Endothelial cell (in vitro differentiated cells): ENCODE measurements around the gene CADM1. TPM values are rescaled to one million over a fixed set of nuclear protein-coding genes. Genes with fewer than 3 reads are reported as not detected.

Source experiments
- DNase-seq: peaks from one replicate; pipeline ENCODE4 v3.0.0; 2021; ENCODE audit warnings: low spot score
- H3K27ac Mint-ChIP-seq: one replicate; pipeline ENCODE4 v1.8.0; 2021; ENCODE audit warnings: mixed read lengths, inconsistent platforms; ENCODE audit not compliant: unreplicated experiment
- H3K27me3 Mint-ChIP-seq: one replicate; pipeline ENCODE4 v1.8.0; 2021; ENCODE audit warnings: mild to moderate bottlenecking, moderate library complexity, mixed read lengths, inconsistent platforms; ENCODE audit not compliant: unreplicated experiment
- H3K36me3 Mint-ChIP-seq: one replicate; pipeline ENCODE4 v1.8.0; 2021; ENCODE audit warnings: mild to moderate bottlenecking, low read depth, mixed read lengths, inconsistent platforms; ENCODE audit not compliant: unreplicated experiment
- H3K4me1 Mint-ChIP-seq: one replicate; pipeline ENCODE4 v1.8.0; 2021; ENCODE audit warnings: mild to moderate bottlenecking, mixed read lengths, inconsistent platforms; ENCODE audit not compliant: unreplicated experiment
- H3K4me3 Mint-ChIP-seq: one replicate; pipeline ENCODE4 v1.8.0; 2021; ENCODE audit warnings: mild to moderate bottlenecking, mixed read lengths, inconsistent platforms; ENCODE audit not compliant: unreplicated experiment
- H3K9me3 Mint-ChIP-seq: one replicate; pipeline ENCODE4 v1.8.0; 2021; ENCODE audit warnings: mixed read lengths, inconsistent platforms; ENCODE audit not compliant: unreplicated experiment
- total RNA-seq: library from RNA; stranded (reverse); fragmentation: NEBNext Ultra II Directional; extraction: Animal tissue kit (Norgen Biotek cat#: 25700); gene quantifications from one replicate; pipeline ENCODE4 v1.2.1, GENCODE V29; 2021; ENCODE audit not compliant: unreplicated experiment
- TF ChIP-seq, protein P1 (sequence below): fragments of 200-600 bp; sonication (generic); IDR thresholded peaks from one replicate; pipeline ENCODE4 v1.5.0; 2021; ENCODE audit warnings: antibody characterized with exemption; ENCODE audit not compliant: unreplicated experiment

CADM1 gene
- total RNA-seq, 1 donor from 2014 or later = 65.5 TPM

DNA sequence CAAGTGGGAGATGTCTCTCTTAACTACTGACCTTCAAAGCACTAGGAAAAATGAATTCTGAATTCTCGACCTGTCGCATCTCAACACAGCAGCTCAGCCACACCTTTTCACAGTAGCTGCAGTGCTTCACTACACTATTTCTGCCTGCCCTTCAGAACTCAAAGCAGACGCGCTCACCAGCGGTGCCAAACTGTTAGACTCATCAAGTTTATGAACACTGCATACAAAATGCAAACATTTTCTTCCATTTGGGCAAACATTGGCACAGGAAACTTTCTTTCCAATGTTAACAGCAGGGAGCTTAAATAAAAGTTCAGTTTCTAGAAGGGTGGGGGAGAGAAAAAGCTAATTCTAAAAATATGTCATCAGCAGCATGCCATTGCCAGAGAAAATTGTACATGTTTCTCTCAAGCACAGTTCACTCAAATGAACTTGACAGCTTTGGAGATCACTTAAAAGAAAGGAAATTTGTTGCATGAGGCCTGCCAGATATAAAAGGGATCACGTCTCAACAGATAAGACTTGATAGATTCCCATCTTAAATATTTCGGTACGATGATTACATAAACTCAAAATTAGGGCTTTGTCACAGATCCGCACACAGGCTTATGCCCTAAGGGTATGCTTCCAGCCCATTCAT, 82.7 kb downstream of the CADM1 start:
- H3K9me3 Mint-ChIP-seq = no peaks in the 10 kb centered on the region
- H3K4me1 Mint-ChIP-seq = no peaks in the 10 kb centered on the region
- no peaks in the 10 kb centered on the region for H3K36me3 Mint-ChIP-seq
- no peaks in the 10 kb centered on the region for H3K27me3 Mint-ChIP-seq
- TF ChIP-seq, protein P1, sequence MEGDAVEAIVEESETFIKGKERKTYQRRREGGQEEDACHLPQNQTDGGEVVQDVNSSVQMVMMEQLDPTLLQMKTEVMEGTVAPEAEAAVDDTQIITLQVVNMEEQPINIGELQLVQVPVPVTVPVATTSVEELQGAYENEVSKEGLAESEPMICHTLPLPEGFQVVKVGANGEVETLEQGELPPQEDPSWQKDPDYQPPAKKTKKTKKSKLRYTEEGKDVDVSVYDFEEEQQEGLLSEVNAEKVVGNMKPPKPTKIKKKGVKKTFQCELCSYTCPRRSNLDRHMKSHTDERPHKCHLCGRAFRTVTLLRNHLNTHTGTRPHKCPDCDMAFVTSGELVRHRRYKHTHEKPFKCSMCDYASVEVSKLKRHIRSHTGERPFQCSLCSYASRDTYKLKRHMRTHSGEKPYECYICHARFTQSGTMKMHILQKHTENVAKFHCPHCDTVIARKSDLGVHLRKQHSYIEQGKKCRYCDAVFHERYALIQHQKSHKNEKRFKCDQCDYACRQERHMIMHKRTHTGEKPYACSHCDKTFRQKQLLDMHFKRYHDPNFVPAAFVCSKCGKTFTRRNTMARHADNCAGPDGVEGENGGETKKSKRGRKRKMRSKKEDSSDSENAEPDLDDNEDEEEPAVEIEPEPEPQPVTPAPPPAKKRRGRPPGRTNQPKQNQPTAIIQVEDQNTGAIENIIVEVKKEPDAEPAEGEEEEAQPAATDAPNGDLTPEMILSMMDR = no peak
- no peak for DNase-seq
- no peak overlapping the region for H3K4me3 Mint-ChIP-seq
- H3K27ac Mint-ChIP-seq = no peak overlapping the region

DNA sequence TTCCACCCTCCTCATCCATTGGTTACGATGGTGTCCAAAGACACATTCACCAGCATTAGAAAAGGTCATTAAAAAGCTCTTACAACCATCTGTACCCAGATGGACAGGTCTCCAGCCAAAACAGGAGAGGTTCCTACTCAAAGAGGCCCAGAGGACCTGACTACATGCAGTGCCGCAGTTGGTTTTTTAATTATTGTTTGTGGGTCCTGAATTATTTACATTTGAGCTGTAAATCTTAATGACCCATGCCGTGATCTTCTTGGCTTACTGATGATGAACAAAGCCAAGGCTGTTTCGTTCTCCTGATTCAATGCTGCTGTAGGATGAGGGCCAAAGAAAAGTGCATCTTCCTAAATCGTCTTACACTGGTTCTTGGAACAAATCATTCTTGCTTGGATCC, 83.7 kb downstream of the CADM1 start:
- TF ChIP-seq, protein P1 = no peak
- Mint-ChIP-seq H3K36me3 (no peaks in the 10 kb centered on the region), H3K4me1 (peaks cover 3% of the 10 kb centered on the region), H3K27me3 (no peaks in the 10 kb centered on the region), H3K27ac (no peak overlapping the region), H3K4me3 (no peak overlapping the region), H3K9me3 (no peaks in the 10 kb centered on the region)
- no peak for DNase-seq

DNA sequence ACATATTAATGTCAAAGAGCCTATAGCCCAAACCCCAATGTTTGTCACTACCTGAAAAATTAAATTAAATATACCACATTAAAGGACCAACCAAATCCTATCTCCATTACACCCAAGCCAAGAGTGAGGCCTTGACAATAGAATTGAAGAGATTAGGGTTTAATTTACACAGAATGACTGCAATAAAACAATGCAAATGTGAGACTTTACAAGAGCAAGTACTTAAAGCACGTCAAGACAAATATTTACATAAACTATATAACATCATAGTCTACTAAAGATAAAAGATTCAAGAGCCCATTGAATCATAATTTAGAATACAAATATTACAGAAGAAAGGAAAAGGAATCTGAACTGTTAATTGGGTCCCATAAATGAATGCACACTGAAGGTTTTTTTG, 85.6 kb downstream of the CADM1 start:
- Mint-ChIP-seq H3K27me3 (no peaks in the 10 kb centered on the region), H3K27ac (no peak overlapping the region), H3K9me3 (no peaks in the 10 kb centered on the region), H3K4me1 (peaks cover 3% of the 10 kb centered on the region), H3K36me3 (no peaks in the 10 kb centered on the region), H3K4me3 (no peak overlapping the region)
- DNase-seq = no peak
- TF ChIP-seq, protein P1 = no peak

DNA sequence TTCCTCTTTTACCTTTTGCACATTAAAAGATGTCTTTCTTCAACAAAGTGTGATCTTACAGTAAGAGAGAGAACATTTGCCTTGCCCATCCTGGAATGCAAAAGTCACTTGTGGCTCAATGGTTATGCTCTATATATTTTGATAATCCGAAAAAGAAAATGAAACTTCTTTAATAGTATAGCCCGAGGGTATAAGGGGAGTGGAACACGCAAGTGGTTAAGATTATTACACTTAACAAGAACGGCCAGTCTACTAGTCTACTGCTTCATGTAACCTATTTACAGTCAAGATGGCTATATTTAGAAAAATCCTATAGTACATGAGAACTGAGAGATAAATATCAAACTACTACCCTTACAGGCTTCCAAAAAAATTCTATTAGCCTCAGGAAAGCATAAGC, 86.1 kb downstream of the CADM1 start:
- no peak for DNase-seq
- TF ChIP-seq, protein P1 = no peak
- no peak overlapping the region for H3K4me3 Mint-ChIP-seq
- H3K27ac Mint-ChIP-seq = no peak overlapping the region
- H3K9me3 Mint-ChIP-seq = no peaks in the 10 kb centered on the region
- H3K4me1 Mint-ChIP-seq = peaks cover 3% of the 10 kb centered on the region
- no peaks in the 10 kb centered on the region for H3K27me3 Mint-ChIP-seq
- no peaks in the 10 kb centered on the region for H3K36me3 Mint-ChIP-seq

DNA sequence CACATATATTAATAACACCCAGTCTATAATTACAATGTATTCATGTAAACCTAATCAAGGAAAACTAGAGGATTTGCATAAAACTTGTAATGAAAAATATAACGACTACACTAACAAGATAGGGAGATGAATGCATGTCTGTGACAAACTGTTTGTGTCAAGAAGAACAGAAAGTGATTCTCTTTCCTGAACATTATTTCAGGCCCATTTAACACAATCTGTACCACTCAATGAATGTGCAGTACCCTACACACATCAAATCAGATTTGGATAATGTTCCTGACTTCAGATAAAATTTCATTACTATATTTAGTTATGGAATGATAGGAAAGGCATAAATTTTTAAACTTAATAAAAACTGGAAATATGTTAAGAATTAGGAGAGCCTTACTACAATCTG, 93.1 kb downstream of the CADM1 start:
- H3K4me3 Mint-ChIP-seq = no peak overlapping the region
- no peaks in the 10 kb centered on the region for H3K9me3 Mint-ChIP-seq
- TF ChIP-seq, protein P1 = no peak
- peaks cover 9% of the 10 kb centered on the region for H3K4me1 Mint-ChIP-seq
- H3K27ac Mint-ChIP-seq = no peak overlapping the region
- H3K27me3 Mint-ChIP-seq = no peaks in the 10 kb centered on the region
- no peaks in the 10 kb centered on the region for H3K36me3 Mint-ChIP-seq
- no peak for DNase-seq
